GM21528 (cell line): ENCODE data around the gene NKD2.

Experiments
- ATAC-seq: cut with Tn5 transposase; IDR thresholded peaks from one replicate; pipeline ENCODE4 v1.9.1; 2021; ENCODE audit warnings: mild to moderate bottlenecking, moderate library complexity; ENCODE audit not compliant: unreplicated experiment, low FRiP score

Gene NKD2

GRCh38 chr5:978693-979092 is 29.9 kb upstream of the NKD2 start:
- no peak for ATAC-seq

DNA sequence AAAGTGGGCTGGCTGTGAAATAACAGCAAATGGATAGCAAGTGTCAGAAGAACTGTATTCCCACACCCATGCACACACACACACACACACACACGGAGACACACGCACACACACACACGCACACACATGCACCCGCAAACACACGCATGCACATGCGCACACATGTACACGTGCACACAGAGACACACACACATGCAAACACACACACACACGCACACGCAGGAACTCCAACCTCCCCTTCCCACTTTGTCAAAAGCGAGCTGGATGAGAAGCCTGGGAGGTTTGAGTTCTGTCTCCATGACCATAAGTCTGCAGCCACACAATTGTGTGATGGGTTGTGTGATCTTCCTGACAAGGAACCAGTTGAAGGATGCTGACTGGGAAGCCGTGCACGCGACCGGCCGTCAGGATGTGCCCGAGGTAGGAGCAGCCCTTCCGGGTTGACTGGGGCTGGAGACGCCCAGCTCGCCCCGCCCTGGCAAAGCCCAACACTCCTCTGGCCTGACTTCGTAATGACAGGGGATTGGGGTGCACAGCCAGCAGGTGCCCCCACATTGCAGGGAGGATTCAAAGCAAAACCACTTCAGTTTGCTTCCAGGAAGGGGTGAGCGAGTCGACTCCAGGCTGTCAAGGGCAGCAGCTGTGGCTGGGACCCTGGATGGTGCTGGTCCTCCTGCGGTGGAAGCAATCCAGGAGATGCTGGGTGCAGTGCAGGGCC is 29.3 kb upstream of the NKD2 start:
- no peak for ATAC-seq

DNA sequence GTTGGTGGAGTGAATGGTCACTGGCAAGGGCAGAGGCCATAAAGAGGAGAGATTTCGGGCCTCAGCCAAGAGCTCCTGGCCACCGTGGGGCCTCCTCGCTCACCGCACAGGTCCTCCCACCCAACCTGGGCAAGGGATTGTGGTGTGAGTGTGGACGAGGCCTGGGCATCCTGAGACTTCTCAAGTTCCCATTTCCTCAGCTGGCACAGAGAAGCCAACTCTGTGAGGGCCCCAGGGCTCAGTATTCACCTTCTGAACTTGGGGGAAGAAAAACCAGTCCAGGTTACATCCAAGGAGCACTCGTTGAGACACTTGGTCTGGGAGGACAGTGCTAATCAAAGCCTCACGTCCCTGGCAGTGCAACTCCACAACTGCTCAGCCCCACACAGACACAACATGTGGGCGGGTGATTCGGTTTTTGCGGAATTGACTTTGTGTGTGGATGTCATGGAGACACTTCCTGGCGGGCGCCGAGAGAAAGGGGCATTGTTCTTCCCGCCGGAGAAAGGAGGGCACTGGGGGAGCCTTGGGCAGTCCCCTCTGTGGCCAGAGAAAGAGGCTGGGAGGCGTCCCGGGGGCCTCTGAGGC is 28.5 kb upstream of the NKD2 start:
- no peak for ATAC-seq

DNA sequence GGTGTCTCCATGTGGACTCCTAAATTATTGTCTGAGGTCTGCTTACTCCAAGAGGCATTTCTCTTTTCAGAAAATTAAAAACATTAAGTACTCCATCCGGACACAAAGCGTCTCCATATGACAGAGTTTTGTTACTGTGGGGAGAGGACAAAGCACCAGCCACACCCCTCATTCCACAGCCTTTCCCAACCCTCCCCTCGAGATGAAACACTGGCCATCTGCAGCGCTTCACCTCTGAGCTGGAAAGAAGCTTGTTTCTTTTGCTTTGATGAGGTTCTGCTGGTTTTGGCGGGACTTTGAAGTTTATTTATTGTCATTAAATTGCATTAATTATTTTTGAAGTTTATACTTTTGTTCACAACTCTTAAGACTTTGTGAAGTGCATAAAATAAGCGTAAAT is 27.6 kb upstream of the NKD2 start:
- ATAC-seq: no peak

GRCh38 chr5:981456-981855 is 27.1 kb upstream of the NKD2 start:
- ATAC-seq: no peak

DNA sequence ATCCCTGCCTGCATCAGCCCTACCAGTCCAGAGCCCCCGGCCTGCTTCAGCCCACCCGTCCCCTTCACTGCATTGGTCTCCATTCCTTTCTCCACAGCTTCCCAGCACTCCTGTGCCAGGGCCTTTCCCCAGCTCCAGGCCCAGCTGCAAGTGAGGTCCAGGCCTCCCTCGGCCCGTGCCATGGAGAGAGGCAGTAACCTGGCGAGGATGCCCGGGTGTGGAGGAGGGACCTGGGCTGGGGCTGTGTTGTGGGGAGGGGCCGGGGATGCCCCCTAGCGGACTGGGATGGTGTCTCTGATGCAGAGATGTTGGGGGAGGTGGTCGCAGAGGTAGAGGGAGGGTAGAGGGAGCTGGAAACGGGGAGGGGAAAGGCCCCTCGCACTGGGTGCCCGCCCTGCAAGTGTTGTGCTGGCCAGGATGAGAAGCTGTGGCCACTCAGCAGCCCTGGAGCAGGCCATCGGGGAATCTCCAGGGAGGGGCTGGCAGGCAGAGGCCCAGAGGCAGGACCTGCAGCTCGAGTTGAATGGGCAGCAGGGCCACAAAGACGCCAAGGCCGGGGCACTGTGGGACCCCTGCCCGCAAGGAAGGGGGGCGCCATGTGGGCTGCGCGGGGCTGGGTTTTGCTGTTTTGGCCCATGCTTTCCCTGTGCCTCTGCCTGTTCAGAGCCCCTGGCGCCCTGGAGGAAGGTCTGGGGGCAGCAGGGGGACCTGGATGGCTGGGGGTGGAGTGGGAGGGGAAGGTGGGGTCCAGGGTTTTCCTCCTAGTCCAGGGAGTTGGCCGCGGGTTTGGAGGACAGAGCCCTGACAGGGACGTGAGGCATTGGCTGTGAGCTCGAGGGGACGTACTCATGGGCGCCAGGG is 26.0 kb upstream of the NKD2 start:
- no peak for ATAC-seq

DNA sequence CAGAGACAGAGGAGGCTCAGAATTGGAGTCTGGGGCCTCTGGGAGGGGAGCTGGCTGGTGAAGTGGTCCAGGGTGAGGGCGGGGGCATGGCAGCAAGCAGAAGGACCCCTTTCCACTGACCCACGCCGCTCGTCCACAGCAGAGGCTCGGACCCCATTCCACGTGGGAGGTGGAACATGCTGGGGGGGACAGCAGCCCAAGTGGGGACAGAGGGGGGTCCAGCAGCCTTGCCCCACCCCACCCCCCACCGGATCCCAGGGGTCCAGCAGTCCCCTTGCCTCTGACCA is 25.4 kb upstream of the NKD2 start:
- ATAC-seq: no peak

GRCh38 chr5:983568-983967 is 25.0 kb upstream of the NKD2 start:
- ATAC-seq: no peak

DNA sequence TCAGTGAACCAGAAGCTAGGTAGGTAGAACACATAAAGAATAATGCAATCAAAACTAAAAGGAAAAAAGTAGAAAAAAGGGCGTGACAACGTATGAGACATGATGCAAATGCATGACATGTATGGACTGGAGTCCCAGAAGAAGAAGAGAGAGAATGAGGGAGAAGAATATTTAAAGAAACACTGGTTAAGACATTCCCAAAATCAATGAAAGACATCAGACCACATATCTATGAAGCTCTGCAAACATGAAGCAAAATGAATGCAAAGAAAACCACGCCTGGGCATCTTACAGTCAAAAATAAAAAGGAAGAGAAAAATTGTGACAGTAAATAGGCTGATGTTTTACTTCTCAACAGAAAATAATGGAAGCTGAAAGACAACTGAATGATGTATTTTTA is 23.8 kb upstream of the NKD2 start:
- no peak for ATAC-seq

GRCh38 chr5:987761-988160 is 20.8 kb upstream of the NKD2 start:
- ATAC-seq: no peak

DNA sequence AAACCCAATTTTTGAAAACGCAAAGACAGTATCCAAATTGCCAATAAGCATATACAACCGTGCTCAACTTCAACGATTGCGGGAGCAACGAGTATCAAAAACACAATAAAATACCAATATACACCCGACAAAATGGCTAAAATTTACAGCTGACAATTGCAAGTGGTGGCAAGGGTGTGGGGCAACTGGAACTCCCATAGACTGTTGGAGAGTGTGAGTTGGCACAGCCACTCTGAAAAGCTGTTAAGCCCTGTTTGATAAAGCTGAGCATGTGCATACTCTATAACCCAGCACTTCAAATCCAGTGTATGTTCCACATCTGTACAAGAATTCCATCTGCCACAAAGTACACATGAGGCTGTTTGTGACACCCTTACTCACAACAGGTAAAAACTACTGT is 20.3 kb upstream of the NKD2 start:
- no peak for ATAC-seq

DNA sequence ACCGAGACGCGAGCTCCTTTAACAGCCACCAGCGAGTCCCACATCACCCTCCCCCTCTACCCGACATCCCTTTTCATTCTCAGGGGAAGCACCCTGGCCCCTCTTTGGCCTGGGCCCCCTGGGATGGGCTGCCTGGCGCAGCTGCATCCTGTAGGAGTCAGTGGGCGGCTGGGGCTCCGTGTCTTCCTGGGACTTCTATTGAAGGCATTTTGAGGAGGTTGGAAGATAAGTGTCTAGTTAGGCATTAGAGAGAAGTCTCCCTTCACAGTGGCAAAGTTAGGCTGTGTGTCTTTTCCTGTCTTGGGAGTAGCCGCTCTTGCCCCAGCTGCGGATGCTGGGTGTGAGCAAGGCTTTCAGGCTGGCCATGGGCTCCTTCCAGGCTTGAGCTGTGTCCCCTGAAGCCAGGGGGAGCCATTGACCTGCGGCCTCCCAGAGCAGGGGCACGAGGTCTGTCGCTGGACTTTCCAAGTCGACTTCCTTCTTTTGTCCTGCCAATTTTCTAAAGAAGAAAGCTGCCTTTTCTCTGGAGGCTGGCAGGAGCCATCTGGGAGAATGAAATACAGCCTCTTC is 18.6 kb upstream of the NKD2 start:
- no peak for ATAC-seq

- ATAC-seq: no peak
These were observed 16.9 kb upstream of the NKD2 start for GRCh38 chr5:991472-992267.

- no peak for ATAC-seq
These were observed 14.4 kb upstream of the NKD2 start for GRCh38 chr5:994272-994607.

DNA sequence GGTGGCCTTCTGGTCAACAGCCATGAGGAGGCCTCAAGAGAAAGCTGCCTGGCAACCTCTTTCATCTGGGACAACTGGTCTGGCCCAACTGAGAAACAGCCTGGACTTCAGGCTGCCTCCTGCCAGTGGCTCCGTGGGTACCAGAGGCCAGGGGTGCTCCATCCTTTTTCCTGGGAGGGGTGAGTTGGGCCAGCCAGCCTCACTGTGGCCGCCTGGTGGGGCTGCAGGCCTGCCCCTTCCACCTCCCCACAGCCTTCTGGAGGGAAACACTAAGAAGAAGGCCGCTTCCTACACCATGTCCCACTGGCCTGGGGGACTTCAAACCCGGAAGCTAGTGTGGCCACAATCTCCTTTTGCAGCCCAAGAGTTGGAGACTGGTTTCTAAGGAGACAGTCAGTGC is 13.8 kb upstream of the NKD2 start:
- ATAC-seq: no peak

DNA sequence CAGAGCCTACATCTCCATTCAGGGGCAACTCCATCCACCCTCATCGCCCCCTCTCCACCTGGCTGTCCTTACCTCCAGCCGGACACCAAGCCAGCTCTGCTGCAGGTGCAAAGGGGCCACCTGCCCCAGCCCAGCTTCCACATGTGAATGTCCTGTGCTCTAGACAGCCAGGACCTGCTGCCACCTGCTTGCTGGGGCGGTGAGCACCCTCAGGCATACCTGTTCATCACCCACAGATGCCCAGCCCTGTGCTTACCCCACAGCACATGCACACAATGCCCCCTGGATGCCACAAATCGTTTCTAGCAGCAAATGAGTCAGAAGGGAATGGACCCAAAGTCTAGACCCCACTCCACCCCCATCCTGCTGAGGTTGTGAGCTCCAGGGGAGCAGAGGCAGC is 13.3 kb upstream of the NKD2 start:
- ATAC-seq: no peak

- ATAC-seq: no peak
These were observed 11.6 kb upstream of the NKD2 start for GRCh38 chr5:997001-997474.

- ATAC-seq: no peak
These were observed 10.9 kb upstream of the NKD2 start for GRCh38 chr5:997711-998110.

DNA sequence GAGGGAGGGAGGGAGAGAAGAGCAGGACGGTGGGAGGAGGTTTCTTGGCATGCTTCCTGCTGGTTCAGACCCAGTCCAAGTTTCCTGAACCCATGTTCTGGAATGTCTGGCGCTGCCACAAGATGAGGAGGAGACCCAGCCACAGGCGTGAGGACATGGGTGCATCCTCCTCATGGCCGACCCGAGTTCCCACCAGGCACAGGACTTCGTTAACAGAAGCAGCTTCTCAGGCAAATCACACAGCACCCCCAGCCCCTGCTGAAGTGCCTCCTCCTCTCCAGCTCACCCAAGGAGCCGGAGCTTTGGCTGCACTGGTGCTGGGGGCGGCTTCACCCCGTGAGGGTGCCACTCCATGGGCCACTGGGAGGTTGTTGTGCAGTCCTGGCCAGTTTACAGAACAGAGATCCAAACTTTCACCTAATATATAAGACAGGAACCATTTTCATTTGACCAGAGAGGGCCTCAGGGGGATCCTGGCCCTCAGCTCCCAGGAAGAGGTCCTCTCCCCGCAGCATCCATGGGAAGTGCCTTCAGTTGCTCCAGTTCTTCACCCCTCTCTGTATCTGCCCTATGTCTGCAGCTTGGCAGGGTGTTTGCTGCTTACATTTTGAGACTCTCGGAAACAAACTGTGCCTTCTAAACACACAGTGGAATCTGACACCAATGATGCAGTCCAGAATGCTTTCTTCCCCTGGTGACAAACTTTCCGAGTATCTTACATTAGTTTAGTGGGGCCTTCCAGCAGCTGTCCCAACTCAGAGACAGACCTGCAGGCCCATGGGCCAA is 10.2 kb upstream of the NKD2 start:
- no peak for ATAC-seq

DNA sequence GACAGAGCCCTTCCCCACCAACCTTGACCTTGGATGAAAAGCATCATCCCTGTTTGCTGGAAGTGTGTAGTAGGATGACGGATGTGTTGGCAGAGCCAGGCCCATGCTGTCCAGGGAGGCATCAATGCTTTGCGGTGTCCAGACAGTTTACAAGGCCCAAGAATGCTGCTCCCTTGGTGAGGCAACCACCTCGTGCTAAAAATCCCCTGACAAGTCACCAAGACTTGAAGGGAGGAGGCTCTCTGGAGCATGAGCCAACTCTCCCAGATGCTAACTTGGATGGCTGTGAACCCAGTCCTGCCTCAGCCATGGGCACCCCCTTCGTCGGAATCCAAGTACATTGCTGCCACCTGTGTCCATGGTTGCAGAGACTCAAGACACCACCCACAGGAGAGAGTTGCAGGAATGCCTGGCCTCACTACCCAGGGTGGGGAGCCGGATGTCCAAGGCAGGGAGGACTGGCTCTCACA is 9.5 kb upstream of the NKD2 start:
- ATAC-seq: no peak
